DMS153 treated with DMSO at 0.1 percent for 48 hours (cell line): ENCODE measurements around the gene LMO4.

Source experiments
- DNase-seq: peaks from one replicate; lab custom pipeline; 2025; ENCODE audit not compliant: unreplicated experiment; lab: John Stamatoyannopoulos, UW

Gene LMO4

GRCh38 chr1:87327376-87328271, 1.1 kb upstream of the LMO4 start:
- no peak for DNase-seq

GRCh38 chr1:87329051-87329525, 408 bp downstream of the LMO4 start:
- DNase-seq, result no peak

DNA sequence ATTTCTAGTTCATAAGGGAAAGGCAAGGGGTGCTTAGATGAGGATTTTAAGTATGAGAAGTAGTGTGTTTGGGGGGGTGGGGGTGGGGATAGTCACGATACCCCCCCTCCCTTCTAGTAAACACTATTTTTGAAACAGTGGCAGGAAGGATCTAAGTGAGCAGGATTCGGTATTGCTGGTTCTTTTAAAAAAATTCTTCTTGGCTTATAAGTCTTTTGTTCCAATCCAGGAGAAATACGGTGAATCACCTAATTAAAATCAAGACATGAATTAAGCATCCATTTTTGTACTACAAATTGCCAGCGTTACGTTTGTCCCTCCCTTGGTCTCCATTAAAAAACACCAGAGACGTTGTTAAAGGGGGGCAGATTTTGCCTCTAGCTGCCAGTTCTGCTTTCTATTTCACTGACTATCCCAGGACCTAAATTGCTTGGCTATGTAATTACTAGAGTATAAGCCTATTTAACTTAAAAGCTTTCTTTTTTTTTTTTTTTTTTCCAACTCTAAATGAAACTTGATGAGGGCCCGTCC, 911 bp downstream of the LMO4 start:
- DNase-seq, result no peak

- DNase-seq, result no peak
Observed at GRCh38 chr1:87330057-87330884, 1.6 kb downstream of the LMO4 start.

- no peak for DNase-seq
Observed at GRCh38 chr1:87330885-87331364, 2.2 kb downstream of the LMO4 start.

GRCh38 chr1:87331365-87332241, 2.9 kb downstream of the LMO4 start:
- peak; percentile 67 for DNase-seq

DNA sequence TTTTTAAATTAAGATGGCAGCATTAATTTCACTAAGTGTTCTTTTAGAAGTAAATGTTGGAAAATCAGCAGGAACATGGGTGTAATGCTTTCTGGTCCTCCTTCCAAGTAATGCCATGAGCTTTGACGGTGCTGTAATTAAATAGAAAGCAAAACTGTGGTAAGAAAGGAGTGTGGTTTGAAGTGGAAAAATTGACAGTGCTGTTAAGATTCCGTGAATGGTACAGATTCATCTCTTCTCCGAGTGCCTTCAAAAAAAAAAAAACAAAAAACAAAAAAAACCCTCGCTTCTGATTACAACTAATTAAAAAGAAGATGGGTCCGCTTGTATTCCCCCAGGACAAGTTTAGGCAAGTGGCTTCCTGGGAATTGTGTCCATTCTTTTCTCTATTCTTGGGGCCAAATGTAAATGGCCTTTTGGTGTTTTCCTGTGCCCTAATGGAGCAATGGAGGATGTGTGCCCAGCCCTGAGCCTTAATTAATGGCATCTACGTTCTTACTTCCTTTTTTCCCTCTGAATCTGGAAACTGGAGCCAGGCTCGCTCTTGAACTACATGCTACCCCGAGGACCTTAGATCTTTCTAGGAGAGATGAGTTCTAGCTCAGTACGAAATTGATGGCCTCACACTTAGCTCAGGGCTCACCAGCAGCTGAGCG, 5.1 kb downstream of the LMO4 start:
- no peak for DNase-seq

GRCh38 chr1:87334351-87335174, 5.9 kb downstream of the LMO4 start:
- peak; percentile 13 for DNase-seq

GRCh38 chr1:87335175-87335884, 6.7 kb downstream of the LMO4 start:
- DNase-seq, result peak; percentile 48

DNA sequence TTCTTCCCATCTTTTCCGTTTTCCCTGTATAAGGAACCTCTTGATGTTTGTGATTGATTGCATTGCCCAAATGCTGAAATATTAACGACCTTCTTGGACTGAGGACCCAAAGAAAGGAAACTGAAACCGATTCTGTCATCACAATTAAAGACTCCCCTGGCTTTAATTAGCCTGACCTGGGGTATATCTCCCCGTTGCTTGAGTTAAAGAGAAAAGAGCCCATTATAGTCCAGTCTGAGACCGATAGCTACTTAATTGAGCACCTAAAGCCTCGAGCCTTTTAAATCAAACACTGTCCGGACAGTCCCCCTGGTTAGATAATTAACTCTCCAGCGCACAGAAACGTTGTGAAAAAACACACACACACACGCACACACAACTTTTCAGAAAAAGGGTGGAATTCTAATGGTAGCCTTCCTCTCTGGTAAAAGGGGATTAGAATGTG, 8.0 kb downstream of the LMO4 start:
- no peak for DNase-seq

DNA sequence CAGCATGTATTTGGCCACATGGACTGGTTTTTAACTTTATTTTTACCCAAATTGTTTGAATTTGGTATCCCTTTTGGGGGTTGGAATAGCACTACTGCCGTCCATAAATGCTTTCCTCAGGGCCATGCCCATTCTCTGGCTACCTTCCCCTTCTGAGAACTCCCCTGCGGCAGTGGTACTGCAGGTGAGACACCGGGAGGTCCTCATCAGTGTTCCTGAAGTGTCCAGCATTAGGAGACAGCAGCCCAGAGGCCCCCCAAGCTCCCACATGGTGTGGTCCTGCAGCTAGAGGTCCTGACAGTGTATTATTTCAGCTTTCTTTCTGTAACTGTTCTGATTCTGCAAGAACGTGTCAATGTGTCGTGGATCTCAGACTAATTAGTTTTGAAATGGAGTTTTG, 8.9 kb downstream of the LMO4 start:
- no peak for DNase-seq

GRCh38 chr1:87338566-87338965, 9.9 kb downstream of the LMO4 start:
- no peak for DNase-seq

GRCh38 chr1:87344231-87344630, 15.6 kb downstream of the LMO4 start:
- no peak for DNase-seq

DNA sequence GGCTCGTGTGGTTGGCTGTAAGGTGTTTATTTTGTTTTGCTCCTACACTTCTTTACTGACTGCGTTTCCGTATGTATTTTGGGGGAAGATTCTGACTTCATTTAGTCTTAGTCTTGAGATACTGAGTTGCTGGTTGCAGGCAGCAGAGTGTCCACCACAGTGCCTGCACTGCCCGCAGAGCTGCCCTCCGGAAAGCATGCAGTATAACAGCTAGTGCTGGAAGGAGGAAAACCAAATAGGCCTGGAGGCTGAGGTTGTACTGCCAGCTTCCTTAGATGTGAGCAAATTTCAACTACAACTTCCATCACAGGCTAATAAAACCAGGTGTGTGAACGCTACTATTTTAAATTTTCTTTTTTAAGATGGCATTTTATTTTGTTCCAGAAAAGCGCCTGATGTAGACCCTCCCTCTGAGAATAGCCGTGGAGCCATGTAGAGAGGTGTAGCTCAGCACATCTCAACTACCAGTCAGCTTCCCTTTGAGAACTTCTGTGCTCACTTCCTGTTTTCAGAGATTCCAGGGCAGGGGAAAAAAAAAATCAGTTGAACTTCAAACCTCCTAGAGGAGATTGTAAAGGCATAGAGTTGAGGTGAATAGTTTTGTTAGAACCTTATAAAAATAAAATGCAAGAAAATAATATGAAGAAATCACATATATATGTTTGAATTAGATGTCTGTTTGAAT, 17.6 kb downstream of the LMO4 start:
- DNase-seq, result no peak

GRCh38 chr1:87348341-87349019, 19.8 kb downstream of the LMO4 start:
- DNase-seq, result peak; percentile 52

- no peak for DNase-seq
Observed at GRCh38 chr1:87349036-87349435, 20.4 kb downstream of the LMO4 start.

DNA sequence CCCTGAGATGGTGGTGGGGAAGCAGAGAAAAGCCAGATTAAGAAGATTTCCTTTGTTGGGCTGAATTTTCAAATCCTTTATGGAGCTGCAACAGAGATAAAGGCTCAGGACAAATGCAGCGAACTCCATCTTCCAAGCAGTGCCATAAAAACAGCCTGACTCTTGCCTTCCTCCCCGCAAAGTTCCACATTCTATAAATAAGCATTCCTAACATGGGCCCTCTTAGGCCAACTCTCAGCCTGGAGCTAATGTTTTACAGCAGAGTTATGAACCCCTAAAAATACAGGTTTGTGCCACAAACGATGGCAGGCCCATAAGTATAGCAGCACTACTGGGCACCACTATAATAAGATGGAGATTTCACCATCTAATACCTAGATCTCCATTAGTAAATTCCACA, 27.2 kb downstream of the LMO4 start:
- no peak for DNase-seq
